ENCODE results near the gene DUSP3. TPM values are rescaled to one million over a fixed set of nuclear protein-coding genes. Genes with fewer than 3 reads are reported as not detected.

DUSP3 gene
- total RNA-seq, 1 experiment from 2014 or later: 9.5 TPM

- Histone ChIP-seq H3K27ac (ENCODE audit: low read length) (no peak overlapping the region), H3K79me2 (ENCODE audit: low read length) (no peaks in the 10 kb centered on the region), H3K9me2 (replicated peaks; ENCODE audit: insufficient read depth, low read length) (no peaks in the 10 kb centered on the region), H2AFZ (ENCODE audit: low read length) (no peak overlapping the region), H3K27me3 (ENCODE audit: low read length) (no peaks in the 10 kb centered on the region), H3K4me1 (ENCODE audit: low read length) (peaks cover 14% of the 10 kb centered on the region), H3K4me3 (ENCODE audit: low read length) (no peak overlapping the region), H3K9ac (ENCODE audit: low read length) (no peak overlapping the region), H3K9me3 (ENCODE audit: low read length) (no peaks in the 10 kb centered on the region), H3K4me2 (ENCODE audit: low read depth, low read length, poor library complexity, severe bottlenecking) (no peak overlapping the region), H4K20me1 (ENCODE audit: insufficient read depth, low read depth, low read length) (no peaks in the 10 kb centered on the region), H3K36me3 (ENCODE audit: insufficient read depth, low read length) (no peaks in the 10 kb centered on the region)
- DNase-seq: no peak
These were observed 54.9 kb downstream of the DUSP3 start for GRCh38 chr17:43723697-43724359.

DNA sequence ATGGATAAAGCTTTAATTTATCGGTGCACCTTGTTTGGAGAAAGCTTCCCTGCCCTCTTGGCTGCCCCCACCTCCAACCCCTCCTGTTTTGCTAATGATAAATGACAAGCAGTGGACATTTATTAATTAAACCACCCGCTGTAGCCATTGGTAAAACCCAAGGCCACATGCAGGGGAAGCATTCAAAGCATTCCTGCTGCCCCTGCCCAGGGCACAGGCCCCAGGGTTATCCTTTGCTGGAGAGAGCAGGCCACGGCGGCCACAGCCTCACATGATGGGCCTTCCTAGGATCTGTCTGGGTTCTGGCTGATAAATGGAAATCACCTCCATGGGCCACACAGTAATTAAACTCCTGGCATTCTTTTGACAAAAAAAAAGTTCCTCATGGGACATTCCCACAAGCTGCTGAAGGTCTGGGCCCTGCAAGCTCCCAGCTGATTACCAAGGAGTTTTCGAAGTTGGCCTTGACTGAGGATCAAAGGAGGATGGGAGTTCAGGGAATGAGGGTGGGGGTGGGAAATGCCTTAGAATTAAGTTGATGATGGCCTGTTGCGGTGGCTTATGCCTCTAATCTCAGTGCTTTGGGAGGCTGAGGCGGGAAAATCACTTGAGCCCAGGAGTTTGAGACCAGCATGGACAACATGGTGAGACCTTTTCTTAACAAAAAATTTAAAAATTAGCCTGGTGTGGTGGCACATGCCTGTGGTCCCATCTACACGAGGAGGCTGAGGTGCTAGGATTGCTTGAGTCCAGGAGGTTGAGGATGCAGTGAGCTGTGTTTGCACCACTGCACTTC lies 55.7 kb downstream of the DUSP3 start:
- Histone ChIP-seq H3K27ac (ENCODE audit: low read length) (no peak overlapping the region), H2AFZ (ENCODE audit: low read length) (no peak overlapping the region), H3K9me3 (ENCODE audit: low read length) (no peaks in the 10 kb centered on the region), H3K4me1 (ENCODE audit: low read length) (peaks cover 14% of the 10 kb centered on the region), H3K9me2 (replicated peaks; ENCODE audit: insufficient read depth, low read length) (no peaks in the 10 kb centered on the region), H4K20me1 (ENCODE audit: insufficient read depth, low read depth, low read length) (no peaks in the 10 kb centered on the region), H3K4me2 (ENCODE audit: low read depth, low read length, poor library complexity, severe bottlenecking) (no peak overlapping the region), H3K4me3 (ENCODE audit: low read length) (no peak overlapping the region), H3K36me3 (ENCODE audit: insufficient read depth, low read length) (no peaks in the 10 kb centered on the region), H3K9ac (ENCODE audit: low read length) (no peak overlapping the region), H3K79me2 (ENCODE audit: low read length) (no peaks in the 10 kb centered on the region), H3K27me3 (ENCODE audit: low read length) (no peaks in the 10 kb centered on the region)
- DNase-seq: no peak

- Histone ChIP-seq H3K4me2 (ENCODE audit: low read depth, low read length, poor library complexity, severe bottlenecking) (no peak overlapping the region), H3K27me3 (ENCODE audit: low read length) (no peaks in the 10 kb centered on the region)
These were observed 56.5 kb downstream of the DUSP3 start for GRCh38 chr17:43722269-43722619.

GRCh38 chr17:43721537-43722268 lies 57.1 kb downstream of the DUSP3 start:
- Histone ChIP-seq H3K9ac (ENCODE audit: low read length) (no peak overlapping the region), H3K27ac (ENCODE audit: low read length) (no peak overlapping the region), H3K36me3 (ENCODE audit: insufficient read depth, low read length) (no peaks in the 10 kb centered on the region), H3K4me1 (ENCODE audit: low read length) (peaks cover 14% of the 10 kb centered on the region), H3K9me3 (ENCODE audit: low read length) (no peaks in the 10 kb centered on the region), H3K9me2 (replicated peaks; ENCODE audit: insufficient read depth, low read length) (no peaks in the 10 kb centered on the region), H4K20me1 (ENCODE audit: insufficient read depth, low read depth, low read length) (no peaks in the 10 kb centered on the region), H3K79me2 (ENCODE audit: low read length) (no peaks in the 10 kb centered on the region), H3K4me2 (ENCODE audit: low read depth, low read length, poor library complexity, severe bottlenecking) (peak overlapping the region; percentile 69), H3K27me3 (ENCODE audit: low read length) (no peaks in the 10 kb centered on the region), H3K4me3 (ENCODE audit: low read length) (peak overlapping the region; percentile 68; the same call in 1 of the 2 replicates), H2AFZ (ENCODE audit: low read length) (no peak overlapping the region)
- DNase-seq: no peak

More at GRCh38 chr17:43722269-43722619, 56.5 kb downstream of the DUSP3 start:
- Histone ChIP-seq H3K9me2 (replicated peaks; ENCODE audit: insufficient read depth, low read length) (no peaks in the 10 kb centered on the region), H3K27ac (ENCODE audit: low read length) (no peak overlapping the region), H3K9ac (ENCODE audit: low read length) (no peak overlapping the region), H3K4me1 (ENCODE audit: low read length) (peaks cover 14% of the 10 kb centered on the region), H3K9me3 (ENCODE audit: low read length) (no peaks in the 10 kb centered on the region), H3K4me3 (ENCODE audit: low read length) (no peak overlapping the region), H2AFZ (ENCODE audit: low read length) (no peak overlapping the region), H4K20me1 (ENCODE audit: insufficient read depth, low read depth, low read length) (no peaks in the 10 kb centered on the region), H3K79me2 (ENCODE audit: low read length) (no peaks in the 10 kb centered on the region), H3K36me3 (ENCODE audit: insufficient read depth, low read length) (no peaks in the 10 kb centered on the region)
- DNase-seq: no peak

GRCh38 chr17:43720311-43721060 lies 58.3 kb downstream of the DUSP3 start:
- H3K9me3 ChIP-seq (ENCODE audit: low read length): no peaks in the 10 kb centered on the region
- peak overlapping the region; percentile 68 for H3K4me3 ChIP-seq (ENCODE audit: low read length)
- H3K79me2 ChIP-seq (ENCODE audit: low read length): no peaks in the 10 kb centered on the region
- no peaks in the 10 kb centered on the region for H3K36me3 ChIP-seq (ENCODE audit: insufficient read depth, low read length)
- no peaks in the 10 kb centered on the region for H3K9me2 ChIP-seq (replicated peaks; ENCODE audit: insufficient read depth, low read length)
- no peak overlapping the region for H3K27ac ChIP-seq (ENCODE audit: low read length)
- peak; percentile 87 for DNase-seq
- no peaks in the 10 kb centered on the region for H3K27me3 ChIP-seq (ENCODE audit: low read length)
- peaks cover 14% of the 10 kb centered on the region for H3K4me1 ChIP-seq (ENCODE audit: low read length)
- H2AFZ ChIP-seq (ENCODE audit: low read length): peak overlapping the region; percentile 77
- peak overlapping the region; percentile 73 for H3K9ac ChIP-seq (ENCODE audit: low read length)
- H3K4me2 ChIP-seq (ENCODE audit: low read depth, low read length, poor library complexity, severe bottlenecking): peak overlapping the region; percentile 69
- no peaks in the 10 kb centered on the region for H4K20me1 ChIP-seq (ENCODE audit: insufficient read depth, low read depth, low read length)

DNA sequence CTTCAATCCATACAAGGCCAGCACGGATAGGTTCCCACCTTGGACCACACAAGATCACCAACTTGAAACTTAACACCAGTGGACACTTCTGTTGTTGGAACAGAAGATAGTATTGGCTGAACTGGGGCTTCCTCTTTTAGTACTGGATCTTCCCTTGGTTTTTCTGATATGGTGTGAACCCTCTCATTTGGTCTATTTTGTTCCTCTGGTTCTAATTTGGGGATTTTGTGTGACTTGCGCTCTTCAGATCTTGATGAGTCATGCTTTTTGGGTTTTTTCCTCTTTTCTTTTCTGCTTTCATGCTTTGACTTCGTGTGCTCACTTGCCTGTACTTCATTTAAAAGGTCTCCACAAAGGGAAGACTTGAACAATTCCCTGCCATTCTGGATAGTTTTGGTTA lies 59.2 kb downstream of the DUSP3 start:
- Histone ChIP-seq H3K9ac (ENCODE audit: low read length) (no peak overlapping the region), H4K20me1 (ENCODE audit: insufficient read depth, low read depth, low read length) (no peaks in the 10 kb centered on the region), H3K4me2 (ENCODE audit: low read depth, low read length, poor library complexity, severe bottlenecking) (no peak overlapping the region), H2AFZ (ENCODE audit: low read length) (no peak overlapping the region), H3K27me3 (ENCODE audit: low read length) (no peaks in the 10 kb centered on the region), H3K36me3 (ENCODE audit: insufficient read depth, low read length) (no peaks in the 10 kb centered on the region), H3K4me3 (ENCODE audit: low read length) (no peak overlapping the region), H3K9me2 (replicated peaks; ENCODE audit: insufficient read depth, low read length) (no peaks in the 10 kb centered on the region), H3K79me2 (ENCODE audit: low read length) (no peaks in the 10 kb centered on the region), H3K9me3 (ENCODE audit: low read length) (no peaks in the 10 kb centered on the region), H3K4me1 (ENCODE audit: low read length) (peaks cover 14% of the 10 kb centered on the region), H3K27ac (ENCODE audit: low read length) (no peak overlapping the region)
- DNase-seq: peak; percentile 52

DNA sequence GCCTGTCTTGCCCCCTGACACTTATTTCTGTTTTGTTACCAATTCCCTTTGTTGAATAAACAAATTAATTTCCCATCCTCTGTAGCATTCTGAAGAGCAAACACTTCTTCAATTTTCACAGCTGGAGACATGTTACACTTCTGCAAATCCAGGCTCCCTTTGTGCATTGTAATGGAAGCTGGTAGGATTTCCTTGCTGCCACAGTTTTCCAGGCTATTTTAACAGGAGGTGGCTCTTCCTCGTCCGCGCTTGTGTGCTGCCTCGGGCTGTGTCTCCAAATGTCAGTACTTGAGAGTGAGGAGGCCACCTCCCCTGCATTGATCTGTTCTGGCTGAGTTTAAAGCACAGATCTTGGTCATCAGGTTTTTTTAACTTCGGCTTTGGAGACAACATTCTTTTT lies 60.2 kb downstream of the DUSP3 start:
- H3K9ac ChIP-seq (ENCODE audit: low read length): no peak overlapping the region
- no peak for DNase-seq
- H3K9me2 ChIP-seq (replicated peaks; ENCODE audit: insufficient read depth, low read length): no peaks in the 10 kb centered on the region
- H3K79me2 ChIP-seq (ENCODE audit: low read length): no peaks in the 10 kb centered on the region
- no peaks in the 10 kb centered on the region for H3K36me3 ChIP-seq (ENCODE audit: insufficient read depth, low read length)
- H2AFZ ChIP-seq (ENCODE audit: low read length): no peak overlapping the region
- no peaks in the 10 kb centered on the region for H4K20me1 ChIP-seq (ENCODE audit: insufficient read depth, low read depth, low read length)
- no peak overlapping the region for H3K4me2 ChIP-seq (ENCODE audit: low read depth, low read length, poor library complexity, severe bottlenecking)
- no peaks in the 10 kb centered on the region for H3K9me3 ChIP-seq (ENCODE audit: low read length)
- no peaks in the 10 kb centered on the region for H3K27me3 ChIP-seq (ENCODE audit: low read length)
- no peak overlapping the region for H3K4me3 ChIP-seq (ENCODE audit: low read length)
- H3K27ac ChIP-seq (ENCODE audit: low read length): no peak overlapping the region
- peaks cover 14% of the 10 kb centered on the region for H3K4me1 ChIP-seq (ENCODE audit: low read length)

Measured in Karpas-422 (cell line).